ENCODE measurements around the gene SRD5A1. TPM values are rescaled to one million over a fixed set of nuclear protein-coding genes. Genes with fewer than 3 reads are reported as not detected.

SRD5A1 gene
- total RNA-seq, 1 experiment from 2014 or later: 30.4 TPM

- no peak for DNase-seq (ENCODE audit: low read depth, low spot score)
- intact Hi-C loops (cut with micrococcal nuclease; ENCODE audit: unreplicated experiment) (loop anchor here (10.0 kb wide), 1 partner anchor 85 kb away; the partner anchor contains the start of genes NSUN2 and SRD5A1), in situ Hi-C loops (cut with HindIII; ENCODE audit: low pct_unique_long_range_greater_than_20kb, low sequenced_read_pairs) (no loop called here)
- no TSS peak for BruUV-seq (replicated peaks)
- CTCF ChIA-PET: no interaction called here
- no peaks in the 10 kb centered on the region; the same call in 1 of the 2 replicates for H3K36me3 ChIP-seq (ENCODE audit: control insufficient read depth, insufficient read depth, low read length)
- H3K4me3 ChIP-seq (ENCODE audit: low read depth in 2 of 2, low read length in 2 of 2): no peak overlapping the region
- peaks cover 49% of the 10 kb centered on the region for H3K4me1 ChIP-seq (ENCODE audit: control insufficient read depth, insufficient read depth, low read length)
- no peaks in the 10 kb centered on the region for H3K9me3 ChIP-seq (ENCODE audit: control insufficient read depth, insufficient read depth, low read depth, low read length)
- no peak overlapping the region for H3K27ac ChIP-seq (ENCODE audit: low read length)
- ATAC-seq: no peak
- POLR2A ChIA-PET: no interaction called here
- H3K27me3 ChIP-seq (ENCODE audit: control insufficient read depth, insufficient read depth, low read length): no peaks in the 10 kb centered on the region
- no peak for TF ChIP-seq SIN3A (IDR thresholded peaks at IDR 0.05; ENCODE audit: borderline replicate concordance, insufficient read depth, low read depth, low read length)
- TF ChIP-seq TCF7L2 (IDR thresholded peaks at IDR 0.05; ENCODE audit: low read depth, low read length): no peak
- TF ChIP-seq POLR2AphosphoS5 (IDR thresholded peaks at IDR 0.05; ENCODE audit: low read depth, low read length): no peak
- TF ChIP-seq CTCF (IDR thresholded peaks at IDR 0.05): no peak
Measured at GRCh38 chr5:6719896-6720560, 86.8 kb downstream of the SRD5A1 start.

- Histone ChIP-seq H3K4me3 (ENCODE audit: low read depth in 2 of 2, low read length in 2 of 2) (no peak overlapping the region), H3K9me3 (ENCODE audit: control insufficient read depth, insufficient read depth, low read depth, low read length) (no peaks in the 10 kb centered on the region), H3K27ac (ENCODE audit: low read length) (no peak overlapping the region), H3K27me3 (ENCODE audit: control insufficient read depth, insufficient read depth, low read length) (no peaks in the 10 kb centered on the region), H3K36me3 (ENCODE audit: control insufficient read depth, insufficient read depth, low read length) (no peaks in the 10 kb centered on the region; the same call in 1 of the 2 replicates), H3K4me1 (ENCODE audit: control insufficient read depth, insufficient read depth, low read length) (peaks cover 49% of the 10 kb centered on the region)
- POLR2A ChIA-PET: no interaction called here
- DNase-seq (ENCODE audit: low read depth, low spot score): no peak
- TF ChIP-seq POLR2AphosphoS5 (IDR thresholded peaks at IDR 0.05; ENCODE audit: low read depth, low read length) (no peak), CTCF (IDR thresholded peaks at IDR 0.05) (no peak), SIN3A (IDR thresholded peaks at IDR 0.05; ENCODE audit: borderline replicate concordance, insufficient read depth, low read depth, low read length) (no peak), TCF7L2 (IDR thresholded peaks at IDR 0.05; ENCODE audit: low read depth, low read length) (no peak), REST (IDR thresholded peaks at IDR 0.05; ENCODE audit: insufficient read depth in 1 of 2, low read depth in 2 of 2, low read length in 1 of 2) (no peak)
- no TSS peak for BruUV-seq (replicated peaks)
- intact Hi-C loops (cut with micrococcal nuclease; ENCODE audit: unreplicated experiment) (no loop called here), in situ Hi-C loops (cut with HindIII; ENCODE audit: low pct_unique_long_range_greater_than_20kb, low sequenced_read_pairs) (no loop called here)
- no peak for ATAC-seq
- CTCF ChIA-PET: no interaction called here
Measured at GRCh38 chr5:6720561-6720921, 87.3 kb downstream of the SRD5A1 start.

All from Panc1 (cell line).